Heart left ventricle (tissue), 13 donors: ENCODE measurements around the gene CD9.

ENCODE experiments used
- POLR2A ChIP-seq, 2 donors: fragments of 450-650 bp; IDR thresholded peaks; one replicate each; pipeline ENCODE4 v1.6.1; 2017; ENCODE audit warnings: antibody characterized with exemption in 2 of 2, mild to moderate bottlenecking in 2 of 2, moderate library complexity in 2 of 2
- TF ChIP-seq, protein P1 (sequence below), 12 donors: fragments of 200-600 bp; sonication (generic) in 4 of 12; IDR thresholded peaks; one replicate each; pipeline versions ENCODE4 v1.5.0 to v1.8.0; 2018 to 2022; ENCODE audit warnings: antibody characterized with exemption in 12 of 12, mild to moderate bottlenecking in 5 of 12
- donor health status: ischemic (EF 13 %, LVEDD 7.1; RV severe dilation, severe dysfunction).
- donor health status: DM: no; HTN: yes; CAD: no.
- donor health status: DM: no; HTN: no; CAD: no.
- donor health status: ischemic (EF 25% LVEDD 6.9; RV normal size, moderate dysfunction).
- donor health status: ischemic (EF 25% LVEDD 5.7; RV mildly dilated, moderate dysfunction).
- donor health status: ischemic (EF 35%, LVEDD 5.7; RV mildly dilated, moderate dysfunction).
- donor health status: nonischemic (EF 11% LVEDD 7.7; RV severe dilation, severe dysfunction).
- donor health status: DM: yes; HTN: yes; CAD: no.
- donor health status: PGD.
- donor health status: ischemic (EF 29% LVEDD 5.4; RV normal size, mild dysfunction).
- donor health status: nonischemic (EF 23%, LVEDD 6.1; RV moderate dilation, normal function).

DNA sequence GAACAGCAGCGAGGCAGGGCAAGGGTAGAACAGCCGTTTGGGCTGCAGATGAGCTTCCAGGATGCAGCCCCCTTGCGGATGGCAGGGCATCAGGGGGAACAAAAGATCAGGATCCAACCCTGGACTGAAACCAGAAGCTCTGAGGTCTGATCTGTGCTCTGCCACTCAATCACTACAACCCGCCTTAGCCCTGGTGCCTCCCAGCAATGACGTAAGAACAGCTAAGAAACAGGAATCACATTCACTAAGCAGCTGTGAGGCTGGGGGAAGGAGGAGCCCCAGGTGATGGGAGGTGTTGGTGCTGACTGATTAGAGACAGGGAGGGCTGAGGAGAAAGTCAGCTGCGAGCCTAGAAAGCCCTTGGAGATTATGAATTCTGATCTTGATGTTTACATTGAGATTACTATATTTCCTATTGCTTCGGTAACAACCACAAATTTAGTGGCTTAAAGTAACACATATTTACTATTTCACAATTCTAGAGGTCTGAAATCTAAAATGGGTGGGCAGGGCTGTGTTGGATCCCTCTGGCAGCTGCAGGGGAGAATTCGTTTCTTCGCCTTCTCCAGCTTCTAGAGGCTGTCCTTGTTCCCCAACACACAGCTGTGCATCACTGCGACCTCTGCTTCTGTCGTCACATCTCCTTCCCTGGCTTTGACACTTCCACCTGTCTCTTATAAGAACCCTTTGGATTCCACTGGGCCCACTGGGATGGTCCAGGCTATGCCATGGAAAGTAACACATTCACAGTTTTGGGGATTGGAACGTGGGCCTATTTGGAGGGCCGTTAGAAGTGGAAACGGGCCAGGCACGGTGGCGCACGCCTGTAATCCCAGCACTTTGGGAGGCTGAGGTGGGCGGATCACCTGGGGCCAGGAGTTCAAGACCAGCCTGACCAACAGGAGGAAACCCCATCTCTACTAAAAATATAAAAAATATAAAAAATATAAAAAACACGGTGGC is 6.1 kb upstream of the CD9 start:
- TF ChIP-seq POLR2A (IDR thresholded peaks at IDR 0.05): no peak
- TF ChIP-seq, protein P1, sequence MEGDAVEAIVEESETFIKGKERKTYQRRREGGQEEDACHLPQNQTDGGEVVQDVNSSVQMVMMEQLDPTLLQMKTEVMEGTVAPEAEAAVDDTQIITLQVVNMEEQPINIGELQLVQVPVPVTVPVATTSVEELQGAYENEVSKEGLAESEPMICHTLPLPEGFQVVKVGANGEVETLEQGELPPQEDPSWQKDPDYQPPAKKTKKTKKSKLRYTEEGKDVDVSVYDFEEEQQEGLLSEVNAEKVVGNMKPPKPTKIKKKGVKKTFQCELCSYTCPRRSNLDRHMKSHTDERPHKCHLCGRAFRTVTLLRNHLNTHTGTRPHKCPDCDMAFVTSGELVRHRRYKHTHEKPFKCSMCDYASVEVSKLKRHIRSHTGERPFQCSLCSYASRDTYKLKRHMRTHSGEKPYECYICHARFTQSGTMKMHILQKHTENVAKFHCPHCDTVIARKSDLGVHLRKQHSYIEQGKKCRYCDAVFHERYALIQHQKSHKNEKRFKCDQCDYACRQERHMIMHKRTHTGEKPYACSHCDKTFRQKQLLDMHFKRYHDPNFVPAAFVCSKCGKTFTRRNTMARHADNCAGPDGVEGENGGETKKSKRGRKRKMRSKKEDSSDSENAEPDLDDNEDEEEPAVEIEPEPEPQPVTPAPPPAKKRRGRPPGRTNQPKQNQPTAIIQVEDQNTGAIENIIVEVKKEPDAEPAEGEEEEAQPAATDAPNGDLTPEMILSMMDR (IDR thresholded peaks at IDR 0.05): no peak
